ENCODE measurements around the gene FBXL20. TPM values are rescaled to one million over a fixed set of nuclear protein-coding genes. Genes with fewer than 3 reads are reported as not detected.

The FBXL20 gene
- total and polyA plus RNA-seq, 2 of the 8 experiments (the other 6 are each of a cell fraction or from before 2014, with no cell fraction given): 5.5 to 11.0 TPM

- TF ChIP-seq BACH1 (IDR thresholded peaks at IDR 0.05; ENCODE audit: low read length): no peak
- no peak for TF ChIP-seq TBP (IDR thresholded peaks at IDR 0.05; ENCODE audit: low read depth, low read length)
- peak; percentile 89; the same call in 1 of the 2 replicates for TF ChIP-seq KDM1A (IDR thresholded peaks at IDR 0.05; ENCODE audit: borderline replicate concordance, low read length)
These were observed 175.3 kb downstream of the FBXL20 start (continued) for GRCh38 chr17:39225959-39226683.

All from H1 (cell line).